ENCODE data around the gene IGFL2.

DNA sequence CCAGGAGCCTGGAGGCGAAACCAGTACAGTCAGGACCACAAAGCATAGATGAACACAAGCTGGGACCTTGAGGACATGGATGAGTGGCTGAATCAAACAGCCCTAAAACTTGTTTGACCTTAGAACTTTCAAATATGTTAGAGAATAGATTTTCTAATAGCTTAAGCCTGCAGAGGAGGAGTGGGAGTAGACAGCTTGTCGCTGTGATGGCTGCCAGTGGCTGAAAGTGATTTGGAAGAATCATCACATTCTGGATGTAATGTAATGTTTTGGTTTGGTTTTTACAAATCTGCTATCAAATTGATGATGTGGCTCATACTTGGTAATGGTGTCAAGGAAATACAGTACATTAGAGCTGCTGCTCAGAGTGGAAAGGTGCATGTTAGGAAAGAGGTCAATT is 35.5 kb upstream of the IGFL2 start:
- no peak for TF ChIP-seq POLR2A (IDR thresholded peaks at IDR 0.05; ENCODE audit: low read depth, low read length)
- TF ChIP-seq POLR2AphosphoS5 (IDR thresholded peaks at IDR 0.05; ENCODE audit: low read depth, low read length) = no peak
- TF ChIP-seq POU2F2 (IDR thresholded peaks at IDR 0.05; ENCODE audit: low read depth, low read length) = no peak
- TF ChIP-seq SPI1 (IDR thresholded peaks at IDR 0.05; ENCODE audit: low read depth, low read length) = no peak

Data from GM12891 (cell line).